ENCODE results near the gene EPC2. TPM values are rescaled to one million over a fixed set of nuclear protein-coding genes. Genes with fewer than 3 reads are reported as not detected.

EPC2 gene
- total and polyA plus RNA-seq, 2 of the 8 experiments (the other 6 are each of a cell fraction or from before 2014, with no cell fraction given): 16.1 to 25.7 TPM

- TF ChIP-seq CTCF (IDR thresholded peaks at IDR 0.05; ENCODE audit: control extremely low read depth in 1 of 3, insufficient read depth in 1 of 3, low read depth in 1 of 3, low read length in 3 of 3) (no peak), CREB1 (IDR thresholded peaks at IDR 0.05) (no peak), HDAC6 (IDR thresholded peaks at IDR 0.05; ENCODE audit: low read depth, low read length) (no peak)
Measured at GRCh38 chr2:148812306-148812705, 167.8 kb downstream of the EPC2 start (continued).

Data from H1 (cell line).